GM19324 (cell line): ENCODE measurements around the gene TCF7.

Source experiments
- ATAC-seq: cut with Tn5 transposase; IDR thresholded peaks from one replicate; pipeline ENCODE4 v1.9.1; 2021; ENCODE audit warnings: mild to moderate bottlenecking, moderate library complexity; ENCODE audit not compliant: unreplicated experiment, low FRiP score

Gene TCF7

DNA sequence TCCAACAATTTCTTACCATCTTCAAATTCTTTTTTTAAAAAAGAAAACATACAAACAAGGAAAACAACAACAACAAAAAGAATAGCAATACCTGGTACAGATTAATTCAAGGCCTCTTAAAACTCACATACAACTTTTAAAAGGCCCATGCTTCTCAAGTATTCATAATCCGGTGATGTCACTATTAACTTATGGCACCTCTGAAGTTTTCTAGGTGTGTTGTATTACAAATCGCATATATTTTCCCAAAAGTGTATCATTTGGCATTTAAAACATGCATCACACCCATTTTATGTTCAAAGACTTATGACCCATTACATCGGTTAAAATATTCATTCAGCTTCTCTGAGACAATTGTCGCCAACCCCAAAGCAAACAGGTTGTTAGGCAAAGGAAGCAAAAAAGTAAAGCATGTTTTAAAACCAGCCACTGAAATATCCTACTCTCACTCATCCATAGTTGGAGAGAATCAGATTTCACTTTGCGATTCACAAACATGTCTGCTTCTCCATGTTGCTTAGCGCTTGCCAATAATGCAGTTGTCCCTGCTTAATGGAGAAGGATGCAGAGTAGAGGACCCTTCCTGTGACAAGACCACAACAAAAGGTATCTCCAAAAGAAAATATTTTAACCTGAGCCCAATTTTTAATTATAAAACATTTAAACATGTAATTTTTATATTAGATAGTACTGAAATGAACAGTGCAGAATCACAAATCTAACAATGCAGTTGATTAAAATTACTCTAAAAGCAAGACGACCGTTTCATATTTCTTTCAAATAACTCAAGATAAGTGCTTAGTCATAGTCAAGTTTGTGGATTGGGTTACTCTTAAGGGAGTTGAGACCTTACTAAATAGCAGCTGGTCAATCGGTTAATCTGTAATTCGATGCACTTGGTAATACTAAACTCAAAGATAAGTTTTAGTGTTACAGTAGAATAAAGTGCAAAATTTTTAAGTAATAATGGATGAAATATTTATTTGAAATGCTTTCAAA is 60.7 kb downstream of the TCF7 start:
- ATAC-seq = no peak

- peak; percentile 18 for ATAC-seq
These were observed 61.5 kb downstream of the TCF7 start for GRCh38 chr5:134175921-134176510.

GRCh38 chr5:134176511-134177368 is 62.3 kb downstream of the TCF7 start, which contains the start of gene SKP1:
Gene SKP1, minus strand, starts transcription at chr5:134176950. Its CDS starts 2,928 bp downstream, at chr5:134174022.
- ATAC-seq = peak; percentile 78

DNA sequence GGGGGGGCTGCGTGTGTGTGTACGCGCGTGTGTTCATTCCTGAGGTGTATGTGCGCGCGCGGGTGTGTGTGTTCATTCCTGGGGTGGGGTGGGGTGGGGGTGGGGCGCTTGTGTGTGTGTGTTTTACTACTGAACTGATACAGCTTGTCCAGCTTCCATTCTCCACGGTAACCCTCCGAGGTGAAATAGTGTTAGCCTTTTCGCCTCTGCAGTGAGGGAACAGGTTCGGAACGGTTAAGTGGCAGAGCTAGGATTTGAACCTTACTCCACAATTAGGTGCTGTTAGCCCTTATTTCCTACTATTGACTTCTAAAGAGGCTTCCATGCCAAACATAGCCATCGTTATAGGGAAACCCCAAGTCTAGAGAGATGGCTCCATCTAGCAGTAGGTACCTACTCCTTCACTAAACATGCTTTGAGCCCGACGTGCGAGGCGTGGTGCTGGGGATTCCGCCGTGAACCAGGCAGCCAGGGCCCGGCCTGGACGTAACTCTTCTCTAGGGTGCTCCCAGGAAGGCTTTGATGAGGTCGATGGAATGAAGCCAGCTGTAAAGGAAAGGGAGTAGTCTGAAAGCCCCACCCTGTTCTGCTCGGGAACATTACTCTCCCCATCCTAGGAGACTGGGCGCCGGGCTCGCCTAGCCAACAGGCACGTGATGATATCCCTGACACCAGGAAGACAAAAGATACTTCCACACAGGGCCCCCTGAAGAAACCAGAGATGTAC is 63.1 kb downstream of the TCF7 start:
- no peak for ATAC-seq

GRCh38 chr5:134178096-134178419 is 63.6 kb downstream of the TCF7 start:
- ATAC-seq = no peak

GRCh38 chr5:134183481-134183880 is 69.0 kb downstream of the TCF7 start:
- no peak for ATAC-seq

GRCh38 chr5:134184155-134185135 is 70.0 kb downstream of the TCF7 start:
- ATAC-seq = no peak

DNA sequence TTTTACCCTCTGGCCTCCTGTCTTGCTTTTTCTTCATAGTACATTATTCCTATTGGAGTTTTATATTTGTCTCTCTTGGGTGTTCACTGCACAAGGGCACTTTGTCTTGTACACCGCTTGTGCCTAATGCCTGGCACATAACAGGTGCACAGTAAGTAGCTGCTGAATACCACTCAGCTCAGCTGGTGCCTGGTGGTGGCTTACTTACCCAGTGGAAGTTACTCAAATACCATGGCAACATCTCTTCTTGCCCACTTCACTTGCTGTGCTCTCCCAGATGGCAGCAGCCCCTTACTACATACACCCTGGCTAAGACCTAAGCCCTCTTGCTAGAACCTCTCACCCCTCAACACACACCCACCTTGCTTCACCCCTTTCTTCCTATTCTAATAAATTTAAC is 73.6 kb downstream of the TCF7 start:
- ATAC-seq = no peak

- no peak for ATAC-seq
These were observed 74.5 kb downstream of the TCF7 start for GRCh38 chr5:134189031-134189430.

- no peak for ATAC-seq
These were observed 81.2 kb downstream of the TCF7 start for GRCh38 chr5:134195666-134196065.
